Measurements from ENCODE around the gene FBXL7. TPM values are rescaled to one million over a fixed set of nuclear protein-coding genes. Genes with fewer than 3 reads are reported as not detected.

The FBXL7 gene
- total and polyA plus RNA-seq, 2 of the 8 experiments (the other 6 are each of a cell fraction or from before 2014, with no cell fraction given): 17.7 to 17.8 TPM

DNA sequence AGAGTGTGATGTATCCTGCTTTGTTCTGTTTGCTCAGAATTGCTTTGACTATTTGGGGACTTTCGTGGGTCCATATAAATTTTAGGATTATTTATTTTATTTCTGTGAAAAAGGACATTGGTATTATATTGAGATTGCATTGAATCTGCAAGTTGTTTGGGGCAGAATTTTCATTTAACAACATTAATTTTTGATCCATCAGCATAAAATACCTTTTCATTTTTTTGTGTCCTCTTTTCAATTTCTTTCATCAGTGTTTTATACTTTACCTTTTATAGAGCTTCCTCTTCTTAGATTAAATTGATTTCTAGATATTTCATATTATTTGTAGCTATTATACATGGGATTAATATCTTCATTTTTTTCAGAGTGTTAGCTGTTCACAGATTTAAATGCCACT lies 40.8 kb upstream of the FBXL7 start:
- H3K4ac ChIP-seq (replicated peaks; ENCODE audit: insufficient read length, low read depth, low read length): no peak overlapping the region
- CTCF ChIA-PET (ENCODE audit: partially characterized antibody): interaction anchor here (0.6 kb wide), 1 partner anchor 495 kb away, joined by 3 read pairs; no protein-coding TSS in a partner anchor
- H3K18ac ChIP-seq (ENCODE audit: extremely low read depth, low read length): no peak overlapping the region
- no peak overlapping the region for H2BK5ac ChIP-seq (ENCODE audit: low read depth, low read length)
- no peaks in the 10 kb centered on the region for H3K36me3 ChIP-seq (ENCODE audit: control insufficient read depth in 2 of 4, insufficient read depth in 4 of 4, low read length in 3 of 4)
- POLR2A ChIA-PET (ENCODE audit: partially characterized antibody): no interaction called here
- H3K4me3 ChIP-seq (ENCODE audit: extremely low read depth in 1 of 4, insufficient read depth in 2 of 4, low read depth in 3 of 4, low read length in 4 of 4): no peak overlapping the region
- no peak overlapping the region for H2BK20ac ChIP-seq (ENCODE audit: low read length)
- no peak overlapping the region for H4K5ac ChIP-seq (ENCODE audit: insufficient read length, low read depth, low read length)
- H3K56ac ChIP-seq (replicated peaks; ENCODE audit: insufficient read length, low read depth, low read length): no peak overlapping the region
- H2BK120ac ChIP-seq (replicated peaks; ENCODE audit: low read depth, low read length): no peak overlapping the region
- no peak for DNase-seq (ENCODE audit: low read depth in 1 of 2, low spot score in 2 of 2)
- no peak overlapping the region for H3K4me2 ChIP-seq (ENCODE audit: insufficient read depth in 1 of 2, low read depth in 2 of 2, low read length in 2 of 2)
- H2BK15ac ChIP-seq (ENCODE audit: low read length): no peak overlapping the region
- no peaks in the 10 kb centered on the region for H3K27me3 ChIP-seq (replicated peaks in 1 of 4; ENCODE audit: control insufficient read depth in 3 of 4, extremely low read depth in 1 of 4, insufficient read depth in 3 of 4, low read length in 3 of 4)
- H3K23ac ChIP-seq (ENCODE audit: insufficient read length): no peak overlapping the region
- 88% methylated on average over 1 of the region's 1 CpG; no CpG with 5 or more reads in 1 of the 2 experiments for WGBS, 2 experiments (ENCODE audit: extremely low coverage in 1 of 2, insufficient coverage in 1 of 2, insufficient read length in 1 of 2, insufficient replicate concordance in 2 of 2, low coverage in 1 of 2, low lambda C conversion rate in 2 of 2, missing lambda C conversion rate in 1 of 2)
- H4K91ac ChIP-seq (replicated peaks; ENCODE audit: insufficient read length, low read length): no peak overlapping the region
- no peak overlapping the region for H2AK5ac ChIP-seq (ENCODE audit: low read depth, low read length)
- H4K8ac ChIP-seq (ENCODE audit: extremely low read depth, insufficient read depth, low read length): no peak overlapping the region
- no peak overlapping the region for H2AFZ ChIP-seq (ENCODE audit: low read length)
- H3K9ac ChIP-seq (replicated peaks in 1 of 4; ENCODE audit: extremely low read depth in 1 of 4, low read depth in 3 of 4, low read length in 3 of 4): no peak overlapping the region
- H3K14ac ChIP-seq (ENCODE audit: insufficient read length): no peak overlapping the region
- H3K27ac ChIP-seq (ENCODE audit: low read depth, low read length): no peak overlapping the region
- H3K9me3 ChIP-seq (ENCODE audit: insufficient read depth in 2 of 2, low read depth in 1 of 2, low read length in 1 of 2): no peaks in the 10 kb centered on the region
- H3K79me2 ChIP-seq (ENCODE audit: control insufficient read depth in 1 of 2, insufficient read depth in 2 of 2, low read length in 2 of 2): no peaks in the 10 kb centered on the region
- no peak for FAIRE-seq
- no peaks in the 10 kb centered on the region for H3K79me1 ChIP-seq (ENCODE audit: low read depth, low read length)
- H2BK12ac ChIP-seq (ENCODE audit: low read depth, low read length): no peak overlapping the region
- no peaks in the 10 kb centered on the region; a peak in 1 of 7 replicates for H3K4me1 ChIP-seq (replicated peaks in 1 of 4; ENCODE audit: control insufficient read depth in 3 of 4, insufficient read depth in 4 of 4, low read length in 3 of 4)
- H3K23me2 ChIP-seq (ENCODE audit: low read depth, low read length): no peaks in the 10 kb centered on the region
- H4K20me1 ChIP-seq (replicated peaks in 1 of 2; ENCODE audit: control insufficient read depth in 1 of 2, insufficient read depth in 2 of 2, low read length in 2 of 2): no peaks in the 10 kb centered on the region
- TF ChIP-seq JUN (IDR thresholded peaks at IDR 0.05; ENCODE audit: low read depth, low read length): no peak
- no peak for TF ChIP-seq TBP (IDR thresholded peaks at IDR 0.05; ENCODE audit: low read depth, low read length)
- no peak for TF ChIP-seq EZH2 (IDR thresholded peaks at IDR 0.05; ENCODE audit: low read depth, low read length, severe bottlenecking)
- no peak for TF ChIP-seq POLR2A (IDR thresholded peaks at IDR 0.05; ENCODE audit: control extremely low read depth in 1 of 2, low read depth in 2 of 2, low read length in 2 of 2)
- TF ChIP-seq EGR1 (IDR thresholded peaks at IDR 0.05; ENCODE audit: borderline replicate concordance, low read depth, low read length): no peak
- no peak for TF ChIP-seq CTBP2 (IDR thresholded peaks at IDR 0.05; ENCODE audit: borderline replicate concordance, insufficient read depth, insufficient read length, low read length)
- TF ChIP-seq RXRA (IDR thresholded peaks at IDR 0.05; ENCODE audit: insufficient read depth, low read depth, low read length): no peak
- TF ChIP-seq, protein P1, sequence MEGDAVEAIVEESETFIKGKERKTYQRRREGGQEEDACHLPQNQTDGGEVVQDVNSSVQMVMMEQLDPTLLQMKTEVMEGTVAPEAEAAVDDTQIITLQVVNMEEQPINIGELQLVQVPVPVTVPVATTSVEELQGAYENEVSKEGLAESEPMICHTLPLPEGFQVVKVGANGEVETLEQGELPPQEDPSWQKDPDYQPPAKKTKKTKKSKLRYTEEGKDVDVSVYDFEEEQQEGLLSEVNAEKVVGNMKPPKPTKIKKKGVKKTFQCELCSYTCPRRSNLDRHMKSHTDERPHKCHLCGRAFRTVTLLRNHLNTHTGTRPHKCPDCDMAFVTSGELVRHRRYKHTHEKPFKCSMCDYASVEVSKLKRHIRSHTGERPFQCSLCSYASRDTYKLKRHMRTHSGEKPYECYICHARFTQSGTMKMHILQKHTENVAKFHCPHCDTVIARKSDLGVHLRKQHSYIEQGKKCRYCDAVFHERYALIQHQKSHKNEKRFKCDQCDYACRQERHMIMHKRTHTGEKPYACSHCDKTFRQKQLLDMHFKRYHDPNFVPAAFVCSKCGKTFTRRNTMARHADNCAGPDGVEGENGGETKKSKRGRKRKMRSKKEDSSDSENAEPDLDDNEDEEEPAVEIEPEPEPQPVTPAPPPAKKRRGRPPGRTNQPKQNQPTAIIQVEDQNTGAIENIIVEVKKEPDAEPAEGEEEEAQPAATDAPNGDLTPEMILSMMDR (IDR thresholded peaks at IDR 0.05; ENCODE audit: control extremely low read depth in 1 of 3, insufficient read depth in 1 of 3, low read depth in 1 of 3, low read length in 3 of 3): no peak
- no peak for TF ChIP-seq HDAC6 (IDR thresholded peaks at IDR 0.05; ENCODE audit: low read depth, low read length)
- no peak for TF ChIP-seq SIX5 (IDR thresholded peaks at IDR 0.05; ENCODE audit: low read depth, low read length)

Measured in H1 (cell line).